Femur (tissue), 1 donor: ENCODE data around the gene ZNF273.
"Not testable (repeated sequence)": the region's sequence is repeated elsewhere in the genome, so short reads cannot be mapped to it uniquely, and the experiment has no call there.

Source experiments
- DNase-seq: peaks from one replicate; pipeline ENCODE4 v3.0.0-alpha.2; 2017

Gene ZNF273

DNA sequence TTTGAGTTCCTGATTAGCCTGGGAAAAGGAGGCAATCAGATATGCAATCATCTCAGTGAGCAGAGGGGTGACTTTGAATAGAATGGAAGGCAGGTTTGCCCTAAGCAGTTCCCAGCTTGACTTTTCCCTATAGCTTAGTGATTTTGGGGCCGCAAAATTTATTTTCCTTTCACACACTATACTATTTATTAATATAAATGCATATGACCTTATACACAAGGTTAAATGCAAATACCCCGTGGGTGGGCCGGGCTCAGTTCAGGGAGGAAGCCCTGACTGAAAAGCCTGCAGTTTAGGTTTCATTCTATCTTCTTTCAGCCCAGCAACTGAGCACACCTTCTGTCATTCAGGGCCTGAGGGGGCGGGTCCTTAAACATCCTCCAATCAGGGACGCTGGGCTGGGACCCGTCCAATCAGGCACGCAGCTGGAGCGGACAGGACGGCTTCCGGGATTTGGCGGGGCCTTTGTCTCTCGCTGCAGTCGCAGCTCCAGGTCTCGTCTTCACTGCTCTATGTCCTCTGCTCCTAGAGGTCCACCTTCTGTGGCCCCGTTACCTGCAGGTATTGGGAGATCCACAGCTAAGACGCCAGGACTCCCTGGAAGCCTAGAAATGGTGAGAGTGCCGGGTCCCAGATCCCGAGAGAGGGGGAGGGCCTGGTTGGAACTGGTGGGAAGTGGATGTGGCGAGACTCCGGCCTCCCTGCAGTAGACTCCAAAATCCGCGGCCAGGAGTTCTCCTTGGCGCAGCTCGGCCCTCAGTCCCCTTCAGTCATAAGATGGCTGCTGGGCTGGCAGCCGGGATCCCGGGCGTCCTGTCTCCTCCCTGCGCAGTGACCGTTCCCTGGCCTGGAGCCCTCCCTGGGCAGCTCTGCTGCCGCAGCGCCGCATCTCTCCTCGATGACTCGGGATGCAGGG lies at the start of gene ZNF273:
ZNF273 (plus strand) TSS at position 468 of the 916 bp plus-strand sequence; CDS start at position 513, 45 bp downstream.
- peak; percentile 96 for DNase-seq

- no peak for DNase-seq
Observed at GRCh38 chr7:64853679-64854078, 49.4 kb upstream of the ZNF273 start.

- DNase-seq: no peak
Observed at GRCh38 chr7:64854969-64855368, 48.1 kb upstream of the ZNF273 start.

DNA sequence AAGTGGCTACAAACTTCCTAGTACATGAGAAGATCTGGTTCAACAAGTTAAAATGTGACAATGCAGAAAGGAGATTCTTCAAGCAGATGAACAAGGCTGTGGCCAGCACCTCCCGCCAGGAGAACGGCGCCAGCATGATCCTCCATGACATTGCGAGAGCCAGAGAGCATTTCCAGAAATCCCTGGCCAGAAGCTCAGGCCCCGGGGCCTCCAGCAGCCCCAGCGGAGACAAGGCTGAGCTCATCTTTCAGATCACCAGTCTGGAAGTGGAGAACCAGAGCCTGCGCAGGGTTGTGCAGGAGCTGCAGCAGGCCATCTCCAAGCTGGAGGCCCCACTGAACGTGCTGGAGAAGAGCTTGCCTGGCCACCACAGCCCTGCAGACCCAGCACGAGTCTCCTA lies 40.1 kb upstream of the ZNF273 start:
- no peak for DNase-seq

- not testable (repeated sequence) for DNase-seq
Observed at GRCh38 chr7:64863530-64863929, 39.5 kb upstream of the ZNF273 start.

- no peak for DNase-seq
Observed at GRCh38 chr7:64863969-64864368, 39.1 kb upstream of the ZNF273 start.

GRCh38 chr7:64867863-64868440 lies 35.1 kb upstream of the ZNF273 start:
- DNase-seq: no peak

- DNase-seq: no peak
Observed at GRCh38 chr7:64868499-64868898, 34.6 kb upstream of the ZNF273 start.

DNA sequence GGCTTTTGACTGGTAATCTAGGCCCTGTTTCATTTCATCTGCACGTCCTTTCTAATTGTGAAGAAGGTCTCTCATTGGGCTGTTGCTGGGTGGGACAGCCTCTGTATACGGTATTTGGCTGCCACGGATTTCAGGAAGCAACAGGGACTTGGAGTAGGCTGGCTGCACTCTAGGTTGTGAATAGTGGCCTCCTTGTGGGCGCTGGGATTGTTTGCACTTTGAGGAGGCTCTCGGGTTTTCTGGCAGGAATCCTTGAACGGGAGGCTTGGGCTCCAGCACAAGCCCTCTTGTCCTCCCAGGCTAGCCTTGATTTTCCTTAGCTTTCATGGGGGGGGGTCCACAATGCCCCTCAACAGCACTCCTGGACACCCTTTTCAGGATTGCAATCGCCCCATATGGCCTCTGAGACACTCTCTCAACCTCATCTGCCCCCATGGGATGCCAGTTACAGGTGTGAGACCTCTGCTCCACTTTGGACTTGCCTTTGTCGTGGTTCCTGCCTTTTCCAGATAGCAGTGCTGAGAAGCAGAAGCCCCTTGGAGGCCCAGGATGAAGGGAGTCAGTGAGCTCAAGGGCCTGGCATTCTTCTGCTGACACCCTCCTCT lies 33.9 kb upstream of the ZNF273 start:
- DNase-seq: no peak

GRCh38 chr7:64869912-64870562 lies 33.0 kb upstream of the ZNF273 start:
- DNase-seq: no peak

GRCh38 chr7:64870656-64871055 lies 32.4 kb upstream of the ZNF273 start:
- no peak for DNase-seq

- peak; percentile 4 for DNase-seq
Observed at GRCh38 chr7:64871761-64872160, 31.3 kb upstream of the ZNF273 start.

GRCh38 chr7:64872351-64873154 lies 30.5 kb upstream of the ZNF273 start:
- peak; percentile 8 for DNase-seq

DNA sequence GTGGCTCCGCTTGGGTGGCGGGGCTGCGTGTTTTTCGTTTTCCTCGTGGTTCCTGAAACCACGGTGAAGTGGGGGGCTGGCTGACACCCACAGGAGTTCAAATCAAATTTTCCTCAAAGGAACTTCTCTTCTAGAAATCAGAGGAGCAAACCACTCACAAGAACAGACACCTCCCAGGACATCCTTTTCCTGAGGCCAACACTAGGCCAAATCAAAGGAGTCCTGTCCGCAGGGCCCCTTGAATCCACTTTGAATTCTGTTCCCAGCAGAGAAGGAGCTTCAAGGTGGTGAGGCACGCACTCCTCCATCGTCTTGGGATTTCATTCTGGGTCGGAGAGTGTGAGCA lies 29.9 kb upstream of the ZNF273 start:
- peak; percentile 6 for DNase-seq

GRCh38 chr7:64873517-64873916 lies 29.6 kb upstream of the ZNF273 start:
- no peak for DNase-seq

- peak; percentile 24 for DNase-seq
Observed at GRCh38 chr7:64874114-64874513, 29.0 kb upstream of the ZNF273 start.

- peak; percentile 10 for DNase-seq
Observed at GRCh38 chr7:64874562-64875250, 28.4 kb upstream of the ZNF273 start.

GRCh38 chr7:64875258-64875657 lies 27.8 kb upstream of the ZNF273 start:
- DNase-seq: no peak

DNA sequence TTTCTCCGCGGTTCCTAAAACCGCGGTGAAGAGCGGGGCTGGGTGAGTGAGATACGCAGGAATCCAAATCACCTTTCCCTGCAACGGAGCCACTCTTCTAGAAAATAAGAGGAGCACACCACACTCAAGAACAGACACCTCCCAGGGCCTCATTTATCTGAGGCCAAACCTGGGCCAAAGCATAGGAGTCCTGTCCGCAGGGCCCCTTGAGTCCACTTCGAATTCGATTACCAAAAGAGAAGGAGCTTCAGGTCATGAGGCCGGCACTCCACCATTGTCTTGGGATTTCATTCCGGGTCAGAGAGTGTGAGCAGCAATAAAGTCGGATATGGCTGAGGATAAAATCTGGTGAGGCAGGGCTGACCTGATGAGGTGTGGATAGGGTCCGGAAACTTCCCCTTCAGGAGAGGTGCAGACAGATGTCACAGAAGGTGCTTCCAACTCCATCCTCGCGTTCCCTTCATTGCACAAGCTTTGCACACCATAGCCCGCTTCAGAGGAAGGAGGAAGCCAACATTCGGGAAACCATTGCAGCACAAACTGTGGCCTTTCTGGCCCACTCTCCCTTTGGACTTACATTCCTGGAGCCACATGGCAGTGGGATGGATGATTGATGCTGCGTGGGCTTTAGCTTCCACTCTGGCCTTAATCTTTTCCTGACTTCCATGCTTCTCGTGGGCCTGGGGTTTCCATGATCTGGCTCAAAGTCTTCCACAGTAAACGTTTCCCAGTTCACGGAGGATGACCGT lies 27.2 kb upstream of the ZNF273 start:
- no peak for DNase-seq

DNA sequence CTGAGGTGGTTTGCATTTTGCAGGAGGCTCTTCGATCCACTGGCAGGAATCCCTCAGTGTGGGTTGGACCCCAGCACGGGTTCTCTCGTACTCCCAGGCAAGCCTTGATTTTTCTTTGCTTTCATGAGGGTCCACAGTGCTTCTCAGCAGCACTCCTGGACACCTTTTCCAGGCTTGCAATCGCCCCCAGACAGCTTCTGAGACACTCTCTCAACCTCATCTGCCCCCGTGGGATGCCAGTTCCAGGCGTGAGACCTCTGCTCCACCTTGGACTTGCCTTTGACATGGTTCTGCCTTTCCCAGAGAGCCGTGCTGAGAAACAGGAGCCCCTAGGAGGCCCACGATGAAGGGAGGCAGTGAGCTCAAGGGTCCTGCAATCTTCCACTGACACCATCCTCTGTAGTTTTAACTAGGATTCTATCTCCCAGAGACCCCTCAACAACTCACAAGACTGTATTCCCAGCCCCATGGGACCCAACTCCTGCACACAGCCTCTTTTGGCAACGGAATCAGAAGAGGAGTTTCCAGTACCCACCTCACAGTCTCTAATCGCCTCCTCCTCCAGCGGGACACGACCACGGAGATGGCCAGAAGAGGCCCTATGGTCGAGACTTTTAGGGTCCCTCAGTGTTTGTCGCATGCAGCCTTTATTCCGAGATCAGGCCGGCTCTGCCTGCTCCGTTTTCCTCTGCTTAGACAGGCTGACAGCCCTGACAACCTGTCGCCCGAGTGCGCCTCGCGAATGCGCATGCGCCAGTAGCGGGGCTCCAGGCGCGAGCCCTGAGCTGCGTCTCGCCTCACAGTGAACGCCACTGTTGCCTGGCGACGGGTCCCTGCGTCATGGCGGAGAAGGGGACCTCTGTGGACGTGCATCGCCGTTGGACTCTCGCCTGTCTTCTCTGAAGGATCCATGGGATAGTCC lies 26.0 kb upstream of the ZNF273 start:
- peak; percentile 62 for DNase-seq
